ENCODE results near the gene VMP1.

GRCh38 chr17:59830846-59831486 is 123.5 kb downstream of the VMP1 start:
- TF ChIP-seq TAF1 (conservative IDR thresholded peaks at IDR 0.05) (no peak), ZBTB33 (IDR thresholded peaks at IDR 0.05) (no peak), ATF3 (IDR thresholded peaks at IDR 0.05) (no peak), GABPA (IDR thresholded peaks at IDR 0.05 in 1 of 2, conservative IDR thresholded peaks at IDR 0.05 in 1 of 2) (no peak), SP1 (IDR thresholded peaks at IDR 0.05) (no peak), JUND (IDR thresholded peaks at IDR 0.05) (no peak), RXRA (IDR thresholded peaks at IDR 0.05) (no peak), HNF4A (conservative IDR thresholded peaks at IDR 0.05) (no peak), NR2F2 (IDR thresholded peaks at IDR 0.05) (no peak), YY1 (IDR thresholded peaks at IDR 0.05) (no peak), EGR1 (IDR thresholded peaks at IDR 0.05; ENCODE audit: low read depth in 2 of 2) (no peak)
- TF ChIP-seq, protein P1, sequence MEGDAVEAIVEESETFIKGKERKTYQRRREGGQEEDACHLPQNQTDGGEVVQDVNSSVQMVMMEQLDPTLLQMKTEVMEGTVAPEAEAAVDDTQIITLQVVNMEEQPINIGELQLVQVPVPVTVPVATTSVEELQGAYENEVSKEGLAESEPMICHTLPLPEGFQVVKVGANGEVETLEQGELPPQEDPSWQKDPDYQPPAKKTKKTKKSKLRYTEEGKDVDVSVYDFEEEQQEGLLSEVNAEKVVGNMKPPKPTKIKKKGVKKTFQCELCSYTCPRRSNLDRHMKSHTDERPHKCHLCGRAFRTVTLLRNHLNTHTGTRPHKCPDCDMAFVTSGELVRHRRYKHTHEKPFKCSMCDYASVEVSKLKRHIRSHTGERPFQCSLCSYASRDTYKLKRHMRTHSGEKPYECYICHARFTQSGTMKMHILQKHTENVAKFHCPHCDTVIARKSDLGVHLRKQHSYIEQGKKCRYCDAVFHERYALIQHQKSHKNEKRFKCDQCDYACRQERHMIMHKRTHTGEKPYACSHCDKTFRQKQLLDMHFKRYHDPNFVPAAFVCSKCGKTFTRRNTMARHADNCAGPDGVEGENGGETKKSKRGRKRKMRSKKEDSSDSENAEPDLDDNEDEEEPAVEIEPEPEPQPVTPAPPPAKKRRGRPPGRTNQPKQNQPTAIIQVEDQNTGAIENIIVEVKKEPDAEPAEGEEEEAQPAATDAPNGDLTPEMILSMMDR (IDR thresholded peaks at IDR 0.05; ENCODE audit: low read depth, low read length, missing input control), result no peak
- TF ChIP-seq, protein P2, sequence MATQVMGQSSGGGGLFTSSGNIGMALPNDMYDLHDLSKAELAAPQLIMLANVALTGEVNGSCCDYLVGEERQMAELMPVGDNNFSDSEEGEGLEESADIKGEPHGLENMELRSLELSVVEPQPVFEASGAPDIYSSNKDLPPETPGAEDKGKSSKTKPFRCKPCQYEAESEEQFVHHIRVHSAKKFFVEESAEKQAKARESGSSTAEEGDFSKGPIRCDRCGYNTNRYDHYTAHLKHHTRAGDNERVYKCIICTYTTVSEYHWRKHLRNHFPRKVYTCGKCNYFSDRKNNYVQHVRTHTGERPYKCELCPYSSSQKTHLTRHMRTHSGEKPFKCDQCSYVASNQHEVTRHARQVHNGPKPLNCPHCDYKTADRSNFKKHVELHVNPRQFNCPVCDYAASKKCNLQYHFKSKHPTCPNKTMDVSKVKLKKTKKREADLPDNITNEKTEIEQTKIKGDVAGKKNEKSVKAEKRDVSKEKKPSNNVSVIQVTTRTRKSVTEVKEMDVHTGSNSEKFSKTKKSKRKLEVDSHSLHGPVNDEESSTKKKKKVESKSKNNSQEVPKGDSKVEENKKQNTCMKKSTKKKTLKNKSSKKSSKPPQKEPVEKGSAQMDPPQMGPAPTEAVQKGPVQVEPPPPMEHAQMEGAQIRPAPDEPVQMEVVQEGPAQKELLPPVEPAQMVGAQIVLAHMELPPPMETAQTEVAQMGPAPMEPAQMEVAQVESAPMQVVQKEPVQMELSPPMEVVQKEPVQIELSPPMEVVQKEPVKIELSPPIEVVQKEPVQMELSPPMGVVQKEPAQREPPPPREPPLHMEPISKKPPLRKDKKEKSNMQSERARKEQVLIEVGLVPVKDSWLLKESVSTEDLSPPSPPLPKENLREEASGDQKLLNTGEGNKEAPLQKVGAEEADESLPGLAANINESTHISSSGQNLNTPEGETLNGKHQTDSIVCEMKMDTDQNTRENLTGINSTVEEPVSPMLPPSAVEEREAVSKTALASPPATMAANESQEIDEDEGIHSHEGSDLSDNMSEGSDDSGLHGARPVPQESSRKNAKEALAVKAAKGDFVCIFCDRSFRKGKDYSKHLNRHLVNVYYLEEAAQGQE (IDR thresholded peaks at IDR 0.05), result no peak

Data from liver (tissue), 3 donors.